Right renal cortex interstitium (tissue), 3 donors: ENCODE data around the gene OGFOD1. TPM values are rescaled to one million over a fixed set of nuclear protein-coding genes. Genes with fewer than 3 reads are reported as not detected.

Experiments
- DNase-seq, 3 donors: peaks; one replicate each; pipeline ENCODE4 v3.0.0-alpha.2; 2013; ENCODE audit warnings: low read depth in 3 of 3, low spot score in 2 of 3
- polyA plus RNA-seq, 3 donors: library from polyadenylated mRNA; unstranded; fragments of 120-200 nt; gene quantifications; one replicate each; pipeline ENCODE4 v1.2.1, GENCODE V29; 2013; ENCODE audit not compliant: insufficient read length in 3 of 3

The OGFOD1 gene
- polyA plus RNA-seq, 3 donors: 36.2 to 38.5 (median 36.3) TPM

GRCh38 chr16:56425439-56425832, 25.9 kb upstream of the OGFOD1 start, which contains the start of gene AMFR:
TSS of gene AMFR (minus strand) at chr16:56425545. CDS start at chr16:56425327, 218 bp downstream.
- DNase-seq: peak in 2 of 3 donors; percentile 51 to 56

GRCh38 chr16:56426585-56426984, 24.8 kb upstream of the OGFOD1 start:
- DNase-seq: no peak

- no peak for DNase-seq
Observed at GRCh38 chr16:56428091-56428490, 23.3 kb upstream of the OGFOD1 start.

GRCh38 chr16:56436258-56436657, 15.1 kb upstream of the OGFOD1 start:
- no peak for DNase-seq

- DNase-seq: no peak
Observed at GRCh38 chr16:56438038-56438437, 13.3 kb upstream of the OGFOD1 start.

- no peak for DNase-seq
Observed at GRCh38 chr16:56447286-56447685, 4.1 kb upstream of the OGFOD1 start.

GRCh38 chr16:56448005-56448404, 3.3 kb upstream of the OGFOD1 start:
- DNase-seq: no peak

- DNase-seq: peak in 1 of 3 donors; percentile 12
Observed at GRCh38 chr16:56450275-56450985, 924 bp upstream of the OGFOD1 start.

- DNase-seq: peak; percentile 15 to 35 (median 23)
Observed at GRCh38 chr16:56451753-56452689, 667 bp downstream of the OGFOD1 start.

- DNase-seq: no peak
Observed at GRCh38 chr16:56457927-56458470, 6.6 kb downstream of the OGFOD1 start.

GRCh38 chr16:56460101-56460500, 8.7 kb downstream of the OGFOD1 start:
- no peak for DNase-seq

- no peak for DNase-seq
Observed at GRCh38 chr16:56462064-56462796, 10.9 kb downstream of the OGFOD1 start.

GRCh38 chr16:56463153-56463552, 11.8 kb downstream of the OGFOD1 start:
- DNase-seq: no peak

GRCh38 chr16:56466344-56466743, 15.0 kb downstream of the OGFOD1 start:
- DNase-seq: no peak

- no peak for DNase-seq
Observed at GRCh38 chr16:56468800-56469199, 17.4 kb downstream of the OGFOD1 start.

GRCh38 chr16:56469748-56470147, 18.4 kb downstream of the OGFOD1 start:
- no peak for DNase-seq

GRCh38 chr16:56470232-56470631, 18.9 kb downstream of the OGFOD1 start:
- DNase-seq: no peak

- no peak for DNase-seq
Observed at GRCh38 chr16:56470666-56471065, 19.3 kb downstream of the OGFOD1 start.

- no peak for DNase-seq
Observed at GRCh38 chr16:56475201-56475600, 23.8 kb downstream of the OGFOD1 start.

- no peak for DNase-seq
Observed at GRCh38 chr16:56477096-56477878, 25.9 kb downstream of the OGFOD1 start.
